CD4-positive, CD25-positive, alpha-beta regulatory T cell (primary cell): ENCODE results near the gene ATAT1. TPM values are rescaled to one million over a fixed set of nuclear protein-coding genes. Genes with fewer than 3 reads are reported as not detected.
"Not testable (repeated sequence)": the region's sequence is repeated elsewhere in the genome, so short reads cannot be mapped to it uniquely, and the experiment has no call there.

ENCODE experiments used
- ATAC-seq, 2 donors: fragments of 150-1000 bp; cut with Tn5 transposase; one replicate each; pipeline ENCODE4 v1.10.0; 2021; ENCODE audit warnings: low read depth in 2 of 2, moderate number of reproducible peaks in 2 of 2, moderate library complexity in 1 of 2
- DNase-seq, 3 donors: peaks; one replicate each; pipeline versions ENCODE4 v3.0.0 to v3.0.0-alpha.2; 2012 to 2022; ENCODE audit warnings: mixed read lengths in 1 of 3
- H3K27ac ChIP-seq: one replicate; pipeline ENCODE4 v1.7.0; 2013; ENCODE audit warnings: mild to moderate bottlenecking, low read length; ENCODE audit not compliant: insufficient read depth, poor library complexity, severe bottlenecking
- H3K27me3 ChIP-seq: one replicate; pipeline ENCODE4 v1.7.0; 2013; ENCODE audit warnings: low read length; ENCODE audit not compliant: control insufficient read depth, insufficient read depth
- H3K36me3 ChIP-seq: one replicate; pipeline ENCODE4 v1.7.0; 2013; ENCODE audit warnings: mild to moderate bottlenecking, low read length, moderate library complexity; ENCODE audit not compliant: control insufficient read depth, insufficient read depth
- H3K4me1 ChIP-seq: 2 replicates; pipeline ENCODE4 v1.7.0; 2013; ENCODE audit warnings: mild to moderate bottlenecking, low read length; ENCODE audit not compliant: insufficient read depth, control insufficient read depth, poor library complexity, severe bottlenecking
- H3K4me3 ChIP-seq: one replicate; pipeline ENCODE4 v1.7.0; 2013; ENCODE audit warnings: low read depth, mild to moderate bottlenecking, low read length, moderate library complexity
- H3K9me3 ChIP-seq, 2 experiments: 1 replicate in 1 of 2; 2 replicates in 1 of 2; pipeline ENCODE4 v1.7.0; 2013; ENCODE audit warnings: low read length in 2 of 2, mild to moderate bottlenecking in 1 of 2, moderate library complexity in 1 of 2; ENCODE audit not compliant: control insufficient read depth in 2 of 2
- H3K27ac Mint-ChIP-seq, 3 donors: one replicate each; pipeline ENCODE4 v1.8.0; 2020 to 2022; ENCODE audit warnings: mild to moderate bottlenecking in 3 of 3, mixed read lengths in 3 of 3, moderate library complexity in 2 of 3
- H3K27me3 Mint-ChIP-seq: one replicate; pipeline ENCODE4 v1.8.0; 2022; ENCODE audit warnings: mild to moderate bottlenecking, mixed read lengths
- H3K36me3 Mint-ChIP-seq: one replicate; pipeline ENCODE4 v1.8.0; 2020; ENCODE audit warnings: mixed read lengths
- H3K4me1 Mint-ChIP-seq, 4 donors: one replicate each; pipeline ENCODE4 v1.8.0; 2020 to 2022; ENCODE audit warnings: mixed read lengths in 4 of 4, mild to moderate bottlenecking in 1 of 4
- H3K4me3 Mint-ChIP-seq, 4 donors: one replicate each; pipeline ENCODE4 v1.8.0; 2020 to 2022; ENCODE audit warnings: mild to moderate bottlenecking in 4 of 4, mixed read lengths in 4 of 4, moderate library complexity in 3 of 4
- H3K9me3 Mint-ChIP-seq, 7 donors: one replicate each; pipeline ENCODE4 v1.8.0; 2020 to 2022; ENCODE audit warnings: mixed read lengths in 7 of 7, mild to moderate bottlenecking in 3 of 7, moderate library complexity in 2 of 7
- polyA plus RNA-seq, 4 donors: library from polyadenylated mRNA; unstranded; fragments of 300-500 nt; fragmentation: Illumina TruSeq; gene quantifications; one replicate each; pipeline ENCODE4 v1.2.3, GENCODE V29; 2021
- total RNA-seq: library from RNA; stranded (reverse); gene quantifications from one replicate; pipeline ENCODE4 v1.2.3, GENCODE V29; 2022

The ATAT1 gene
- total and polyA plus RNA-seq, 5 donors from 2014 or later: 0.27 to 7.2 (median 0.62) TPM

DNA sequence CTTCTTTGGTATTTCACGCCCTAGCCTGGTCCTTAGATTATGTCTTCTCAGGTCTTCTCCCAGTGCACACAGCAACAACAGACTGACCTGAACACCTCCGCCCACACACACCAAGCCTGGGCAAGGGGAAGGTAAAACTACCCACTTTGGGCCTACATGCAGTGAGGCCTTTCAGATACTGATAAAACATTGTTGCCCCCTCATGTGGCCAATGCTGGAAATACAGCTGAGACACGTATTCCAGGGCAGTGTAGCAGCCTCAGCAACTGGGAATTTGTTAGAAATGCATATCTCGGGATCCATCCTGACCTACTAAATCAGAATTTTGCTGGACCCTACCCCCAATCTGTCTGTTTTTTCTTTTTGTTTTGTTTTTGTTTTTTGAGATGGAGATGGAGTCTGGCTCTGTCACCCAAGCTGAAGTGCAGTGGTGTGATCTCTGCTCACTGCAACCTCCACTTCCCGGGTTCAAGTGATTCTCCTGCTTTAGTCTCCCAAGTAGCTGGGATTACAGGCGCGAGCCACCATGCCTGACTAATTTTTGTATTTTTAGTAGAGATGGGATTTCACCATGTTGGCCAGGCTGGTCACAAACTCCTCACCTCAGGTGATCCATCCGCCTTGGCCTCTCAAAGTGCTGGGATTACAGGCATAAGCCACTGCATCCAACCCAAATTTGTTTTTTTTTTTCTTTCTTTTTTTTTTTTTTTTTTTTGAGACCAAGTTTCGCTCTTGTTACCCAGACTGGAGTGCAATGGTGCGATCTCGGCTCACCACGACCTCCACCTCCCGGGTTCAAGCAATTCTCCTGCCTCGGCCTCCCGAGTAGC is 29.1 kb upstream of the ATAT1 start:
- H3K9me3 ChIP-seq, H3K4me3 ChIP-seq, H3K27me3 Mint-ChIP-seq, H3K27ac ChIP-seq, H3K9me3 Mint-ChIP-seq, H3K27me3 ChIP-seq, H3K4me1 ChIP-seq: not testable (repeated sequence)
- Mint-ChIP-seq H3K36me3 (peaks cover 15% of the 10 kb centered on the region), H3K4me3 (peak overlapping the region in 1 of 4 donors; percentile 3), H3K4me1 (peaks cover 0 to 18% (median 7%) of the 10 kb centered on the region in 4 donors), H3K27ac (peak overlapping the region; percentile 76 to 79 (median 79))
- peak; percentile 68 to 76 (median 75) for DNase-seq
- peaks cover 19% of the 10 kb centered on the region for H3K36me3 ChIP-seq
- peak; percentile 84 to 87 for ATAC-seq

- no peak overlapping the region for H3K4me3 ChIP-seq
- H3K27ac ChIP-seq: no peak overlapping the region
- no peaks in the 10 kb centered on the region for H3K4me1 ChIP-seq
- no peaks in the 10 kb centered on the region for H3K27me3 ChIP-seq
- Mint-ChIP-seq H3K27ac (peak overlapping the region in 2 of 3 donors; percentile 41 to 76), H3K4me3 (no peak overlapping the region), H3K9me3 (no peaks in the 10 kb centered on the region), H3K27me3 (no peaks in the 10 kb centered on the region), H3K4me1 (peaks cover 6 to 26% (median 9%) of the 10 kb centered on the region in 4 donors), H3K36me3 (peaks cover 29% of the 10 kb centered on the region)
- H3K36me3 ChIP-seq: peaks cover 34% of the 10 kb centered on the region
- ATAC-seq (no peak), DNase-seq (no peak)
- no peaks in the 10 kb centered on the region for H3K9me3 ChIP-seq
Observed at GRCh38 chr6:30598912-30599624, 27.6 kb upstream of the ATAT1 start.

GRCh38 chr6:30599625-30600324 is 26.9 kb upstream of the ATAT1 start:
- DNase-seq: no peak
- ATAC-seq: no peak
- Histone ChIP-seq H3K27me3 (no peaks in the 10 kb centered on the region), H3K4me1 (no peaks in the 10 kb centered on the region), H3K36me3 (peaks cover 41% of the 10 kb centered on the region), H3K4me3 (no peak overlapping the region), H3K27ac (no peak overlapping the region), H3K9me3 (no peaks in the 10 kb centered on the region)
- H3K9me3 Mint-ChIP-seq: no peaks in the 10 kb centered on the region
- peaks cover 6 to 27% (median 11%) of the 10 kb centered on the region in 4 donors for H3K4me1 Mint-ChIP-seq
- H3K27me3 Mint-ChIP-seq: no peaks in the 10 kb centered on the region
- peak overlapping the region in 2 of 3 donors; percentile 41 to 76 for H3K27ac Mint-ChIP-seq
- H3K4me3 Mint-ChIP-seq: no peak overlapping the region
- peaks cover 35% of the 10 kb centered on the region for H3K36me3 Mint-ChIP-seq

- Mint-ChIP-seq H3K27me3 (no peaks in the 10 kb centered on the region), H3K4me3 (peak overlapping the region in 1 of 4 donors; percentile 34), H3K27ac (peak overlapping the region in 1 of 3 donors; percentile 41), H3K36me3 (peaks cover 38% of the 10 kb centered on the region), H3K4me1 (peaks cover 6 to 29% (median 11%) of the 10 kb centered on the region in 4 donors), H3K9me3 (no peaks in the 10 kb centered on the region)
- Histone ChIP-seq H3K4me1 (no peaks in the 10 kb centered on the region), H3K36me3 (peaks cover 48% of the 10 kb centered on the region), H3K9me3 (no peaks in the 10 kb centered on the region), H3K4me3 (no peak overlapping the region), H3K27me3 (no peaks in the 10 kb centered on the region), H3K27ac (no peak overlapping the region)
- ATAC-seq: no peak
- DNase-seq: no peak
Observed at GRCh38 chr6:30600451-30600961, 26.2 kb upstream of the ATAT1 start.

DNA sequence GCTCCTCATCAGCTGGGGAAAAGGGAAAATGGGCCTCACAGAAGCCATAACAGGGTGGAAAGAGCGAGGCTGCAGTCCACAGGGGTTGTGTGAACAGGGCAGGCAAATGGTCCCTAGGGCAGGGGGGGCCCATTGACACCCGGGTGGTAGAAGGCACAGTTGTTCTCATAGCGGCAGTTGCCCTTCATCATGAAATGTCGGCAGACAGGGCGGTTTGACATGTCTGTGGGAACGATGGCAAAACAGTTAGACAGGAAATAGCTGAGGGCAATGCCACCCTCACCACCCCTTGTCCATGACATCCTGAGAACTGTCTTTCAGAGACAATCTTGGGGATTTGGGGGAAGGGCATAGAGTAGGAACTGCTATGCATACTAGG is 25.2 kb upstream of the ATAT1 start:
- peaks cover 45% of the 10 kb centered on the region for H3K36me3 Mint-ChIP-seq
- no peak overlapping the region for H3K4me3 Mint-ChIP-seq
- H3K4me1 Mint-ChIP-seq: peaks cover 6 to 32% (median 11%) of the 10 kb centered on the region in 4 donors

DNA sequence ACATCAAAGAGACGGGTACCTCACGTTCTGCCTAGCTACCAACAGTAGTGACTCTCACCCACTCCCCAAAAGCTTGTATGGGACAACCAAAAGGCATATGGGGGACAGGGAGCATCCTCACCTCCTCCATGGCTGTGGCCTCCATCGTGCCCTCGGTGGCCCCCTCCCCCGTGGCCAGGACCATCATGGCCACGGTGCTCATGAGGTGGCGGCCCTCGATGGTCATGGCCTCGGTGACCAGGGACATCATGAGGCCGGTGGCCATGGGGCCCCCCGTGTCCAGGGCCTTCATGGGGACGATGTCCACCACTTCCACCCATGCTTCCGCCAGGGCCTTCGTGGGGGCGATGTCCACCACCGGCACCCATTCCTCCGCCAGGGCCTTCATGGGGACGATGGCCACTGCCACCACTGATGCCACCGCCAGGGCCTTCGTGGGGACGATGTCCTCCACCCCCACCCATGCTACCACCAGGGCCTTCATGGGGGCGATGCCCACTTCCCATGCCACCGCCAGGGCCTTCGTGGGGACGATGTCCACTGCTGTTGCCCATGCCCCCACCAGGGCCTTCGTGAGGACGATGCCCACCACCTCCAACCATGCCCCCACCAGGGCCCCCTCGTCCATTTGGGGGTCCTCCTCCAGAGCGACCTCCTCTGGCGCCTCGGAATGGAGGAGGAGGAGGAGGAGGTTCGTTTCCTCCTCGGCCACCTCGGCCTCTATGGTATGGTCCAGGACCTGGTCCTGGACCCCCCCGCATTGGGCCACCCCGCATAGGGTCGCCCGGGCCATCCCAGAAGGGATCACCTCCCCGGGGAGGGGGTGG is 24.6 kb upstream of the ATAT1 start:
- no peak overlapping the region for H3K4me3 Mint-ChIP-seq
- Histone ChIP-seq H3K27me3 (no peaks in the 10 kb centered on the region), H3K4me3 (no peak overlapping the region), H3K27ac (no peak overlapping the region), H3K4me1 (no peaks in the 10 kb centered on the region), H3K9me3 (no peaks in the 10 kb centered on the region), H3K36me3 (peaks cover 63% of the 10 kb centered on the region)
- peaks cover 50% of the 10 kb centered on the region for H3K36me3 Mint-ChIP-seq
- ATAC-seq: no peak
- H3K4me1 Mint-ChIP-seq: peaks cover 6 to 35% (median 13%) of the 10 kb centered on the region in 4 donors
- DNase-seq: no peak
- no peaks in the 10 kb centered on the region for H3K9me3 Mint-ChIP-seq
- H3K27me3 Mint-ChIP-seq: no peaks in the 10 kb centered on the region
- H3K27ac Mint-ChIP-seq: no peak overlapping the region

More for the DNA sequence above, 25.2 kb upstream of the ATAT1 start:
- DNase-seq (no peak), ATAC-seq (no peak)
- Mint-ChIP-seq H3K27ac (peak overlapping the region in 2 of 3 donors; percentile 55 to 64), H3K9me3 (no peaks in the 10 kb centered on the region), H3K27me3 (no peaks in the 10 kb centered on the region)
- Histone ChIP-seq H3K36me3 (peaks cover 57% of the 10 kb centered on the region), H3K4me3 (no peak overlapping the region), H3K27me3 (no peaks in the 10 kb centered on the region), H3K4me1 (no peaks in the 10 kb centered on the region), H3K9me3 (no peaks in the 10 kb centered on the region), H3K27ac (no peak overlapping the region)

- ATAC-seq (no peak), DNase-seq (no peak)
- Histone ChIP-seq H3K4me1 (peaks cover 3% of the 10 kb centered on the region), H3K4me3 (no peak overlapping the region), H3K9me3 (no peaks in the 10 kb centered on the region), H3K27ac (no peak overlapping the region), H3K36me3 (peaks cover 82% of the 10 kb centered on the region), H3K27me3 (no peaks in the 10 kb centered on the region)
- H3K4me3 Mint-ChIP-seq: peak overlapping the region in 1 of 4 donors; percentile 24
- H3K27ac Mint-ChIP-seq: peak overlapping the region in 1 of 3 donors; percentile 81
- H3K9me3 Mint-ChIP-seq: no peaks in the 10 kb centered on the region
- no peaks in the 10 kb centered on the region for H3K27me3 Mint-ChIP-seq
- H3K4me1 Mint-ChIP-seq: peaks cover 6 to 38% (median 21%) of the 10 kb centered on the region in 4 donors
- H3K36me3 Mint-ChIP-seq: peaks cover 54% of the 10 kb centered on the region
Observed at GRCh38 chr6:30603961-30604360, 22.7 kb upstream of the ATAT1 start.
